NCI-H1092 treated with DMSO at 0.1 percent for 48 hours (cell line): ENCODE measurements around the gene INVS.

ENCODE experiments used
- DNase-seq: peaks from one replicate; lab custom pipeline; 2025; lab: John Stamatoyannopoulos, UW

Gene INVS

GRCh38 chr9:100281676-100282387 lies 182.8 kb downstream of the INVS start:
- DNase-seq, result no peak

- no peak for DNase-seq
Measured at GRCh38 chr9:100282388-100282719, 183.3 kb downstream of the INVS start.

GRCh38 chr9:100284247-100284646 lies 185.2 kb downstream of the INVS start:
- no peak for DNase-seq

- DNase-seq, result no peak
Measured at GRCh38 chr9:100285080-100285479, 186.0 kb downstream of the INVS start.

DNA sequence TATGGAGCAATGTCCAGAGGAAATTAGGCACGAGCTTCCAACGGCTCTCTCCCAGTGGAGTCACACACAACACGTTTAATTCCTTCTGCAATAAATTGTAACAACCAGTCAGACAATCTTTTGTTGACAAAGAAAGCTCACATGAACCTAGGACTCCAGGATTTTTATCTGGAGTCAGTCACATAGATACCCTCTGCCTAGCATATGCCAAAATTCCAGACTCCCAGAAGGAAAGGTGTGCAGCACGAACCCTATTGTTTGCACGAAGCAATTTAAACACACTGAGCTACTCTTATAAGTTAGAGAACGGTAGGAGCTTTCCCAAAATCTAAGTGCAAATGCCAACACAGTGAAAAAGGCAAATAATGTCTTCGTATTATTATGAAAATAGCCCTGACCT lies 186.6 kb downstream of the INVS start:
- DNase-seq, result no peak

GRCh38 chr9:100286257-100286656 lies 187.2 kb downstream of the INVS start:
- DNase-seq, result no peak

GRCh38 chr9:100287186-100287585 lies 188.1 kb downstream of the INVS start:
- DNase-seq, result no peak

- no peak for DNase-seq
Measured at GRCh38 chr9:100290714-100291113, 191.7 kb downstream of the INVS start.

- no peak for DNase-seq
Measured at GRCh38 chr9:100292414-100292813, 193.4 kb downstream of the INVS start.

- DNase-seq, result no peak
Measured at GRCh38 chr9:100294341-100294740, 195.3 kb downstream of the INVS start.

DNA sequence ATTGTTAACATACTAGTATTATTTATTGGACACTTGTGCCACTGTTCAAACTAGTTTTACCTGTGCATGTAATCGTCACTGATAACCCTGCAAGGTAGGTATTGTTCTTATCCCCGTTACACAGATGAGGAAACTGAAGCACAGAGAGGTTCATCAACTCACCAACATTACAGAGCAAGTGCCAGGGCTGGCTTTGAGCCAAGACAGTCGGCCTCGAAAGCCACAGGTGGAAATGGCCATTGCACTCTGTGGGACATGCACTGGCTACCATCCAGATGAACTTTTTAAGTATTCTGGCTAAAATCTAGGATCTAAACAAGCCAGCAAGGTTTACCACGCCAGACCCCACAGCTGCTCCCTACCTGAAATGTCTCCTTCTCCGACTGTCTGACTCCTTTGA lies 195.8 kb downstream of the INVS start:
- DNase-seq, result no peak

- DNase-seq, result no peak
Measured at GRCh38 chr9:100295240-100295639, 196.2 kb downstream of the INVS start.

DNA sequence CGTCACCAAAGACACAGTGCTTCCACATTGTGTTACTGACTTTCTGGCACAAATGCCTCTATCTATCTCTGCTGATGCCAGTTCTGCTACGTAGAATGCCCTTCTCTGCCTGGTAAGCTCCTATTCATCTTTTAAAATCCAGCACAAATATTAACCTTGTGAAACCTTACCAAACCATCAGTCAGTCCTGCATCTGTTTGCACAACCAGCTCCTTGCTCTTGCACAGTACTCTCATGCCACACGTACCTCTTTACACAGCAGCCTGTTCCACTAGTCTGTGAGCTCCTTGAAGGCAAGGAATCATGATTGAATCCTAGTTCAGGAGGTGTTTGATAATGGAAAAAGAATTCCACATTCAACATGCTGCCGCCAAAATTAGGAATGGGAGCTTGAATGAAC lies 197.4 kb downstream of the INVS start:
- DNase-seq, result no peak

DNA sequence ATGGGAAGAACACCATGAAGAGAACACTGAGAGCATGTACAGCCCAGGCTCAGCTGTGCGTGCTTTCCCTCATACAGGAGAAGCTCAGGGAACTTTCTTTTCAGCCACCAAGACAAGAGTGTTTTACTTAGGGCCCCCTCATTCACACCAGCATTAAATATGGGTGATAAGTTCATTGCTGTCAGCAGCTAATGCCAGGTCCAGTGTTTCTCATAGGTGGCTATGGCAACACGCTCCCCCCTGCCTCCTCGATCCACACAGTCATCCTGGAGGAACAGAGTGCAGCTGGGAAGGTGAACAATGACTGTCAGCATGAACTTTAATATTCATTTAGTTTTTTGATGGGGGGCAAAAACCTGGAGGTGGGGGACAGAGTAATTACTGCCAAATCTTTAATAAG lies 199.3 kb downstream of the INVS start:
- DNase-seq, result no peak

- DNase-seq, result no peak
Measured at GRCh38 chr9:100303747-100304146, 204.7 kb downstream of the INVS start.

- no peak for DNase-seq
Measured at GRCh38 chr9:100306283-100306682, 207.2 kb downstream of the INVS start.

DNA sequence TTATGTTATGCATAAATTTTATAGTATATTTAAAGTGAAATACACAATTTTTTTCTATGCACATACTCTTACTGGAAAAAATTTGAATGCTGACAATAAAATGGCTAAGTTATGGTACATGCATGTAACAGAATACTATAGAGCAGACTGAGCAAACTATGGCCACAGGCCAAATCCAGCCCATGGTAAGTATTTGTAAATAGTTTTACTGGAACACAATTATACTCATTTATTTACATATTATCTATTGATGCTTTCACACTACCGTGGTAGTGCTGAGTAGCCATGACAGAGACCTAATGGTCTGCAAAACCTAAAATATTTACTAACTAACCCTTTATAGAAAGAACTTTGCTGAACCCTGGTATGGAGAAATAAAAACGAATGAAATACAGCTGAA lies 208.0 kb downstream of the INVS start:
- no peak for DNase-seq

DNA sequence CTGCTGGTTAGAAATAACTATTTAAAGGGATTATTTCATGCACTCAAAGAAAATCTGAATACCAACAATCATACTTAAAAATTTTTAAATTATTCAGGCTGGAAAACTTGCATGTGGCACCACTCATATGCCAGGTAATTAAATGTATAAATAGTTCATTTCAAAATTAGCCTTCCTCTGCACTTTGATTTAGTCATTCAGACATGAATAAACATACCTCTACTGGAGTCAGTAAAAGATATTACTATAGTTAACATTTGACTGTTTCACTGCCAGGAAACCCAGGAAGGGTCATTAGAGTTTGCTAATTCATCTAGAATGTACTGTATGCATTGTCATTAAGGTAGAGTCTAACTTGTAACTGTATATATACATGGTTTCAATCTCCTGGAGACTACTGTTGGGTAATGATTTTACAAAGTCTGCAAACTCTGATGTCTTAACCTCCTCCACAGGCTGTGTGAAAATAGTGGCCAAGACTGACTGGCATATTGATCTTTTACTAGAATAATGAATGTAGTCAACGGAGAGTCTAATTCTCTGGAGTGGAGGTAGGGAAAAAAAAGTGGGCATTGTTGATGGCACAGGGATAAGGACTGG lies 210.0 kb downstream of the INVS start:
- no peak for DNase-seq

GRCh38 chr9:100309992-100310391 lies 210.9 kb downstream of the INVS start:
- no peak for DNase-seq

- no peak for DNase-seq
Measured at GRCh38 chr9:100315561-100315960, 216.5 kb downstream of the INVS start.

DNA sequence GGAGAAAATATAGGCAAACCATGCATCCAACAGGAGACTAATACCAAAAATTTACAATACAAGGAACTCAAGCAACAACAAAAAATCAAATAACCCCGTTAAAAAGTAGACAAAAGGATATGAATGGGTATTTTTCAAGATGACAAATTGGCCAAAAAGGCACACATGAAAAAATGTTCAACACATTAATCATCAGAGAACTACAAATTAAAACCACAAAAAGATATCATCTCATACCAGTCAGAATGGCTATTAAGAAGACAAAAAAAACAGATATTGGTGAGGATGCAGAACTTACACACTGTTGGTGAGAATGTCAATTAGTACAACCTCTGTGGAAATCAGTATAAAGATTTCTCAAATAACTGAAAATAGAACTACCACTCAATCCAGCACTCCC lies 218.7 kb downstream of the INVS start:
- DNase-seq, result no peak

- DNase-seq, result peak; percentile 18
Measured at GRCh38 chr9:100322954-100323536, 224.0 kb downstream of the INVS start.

DNA sequence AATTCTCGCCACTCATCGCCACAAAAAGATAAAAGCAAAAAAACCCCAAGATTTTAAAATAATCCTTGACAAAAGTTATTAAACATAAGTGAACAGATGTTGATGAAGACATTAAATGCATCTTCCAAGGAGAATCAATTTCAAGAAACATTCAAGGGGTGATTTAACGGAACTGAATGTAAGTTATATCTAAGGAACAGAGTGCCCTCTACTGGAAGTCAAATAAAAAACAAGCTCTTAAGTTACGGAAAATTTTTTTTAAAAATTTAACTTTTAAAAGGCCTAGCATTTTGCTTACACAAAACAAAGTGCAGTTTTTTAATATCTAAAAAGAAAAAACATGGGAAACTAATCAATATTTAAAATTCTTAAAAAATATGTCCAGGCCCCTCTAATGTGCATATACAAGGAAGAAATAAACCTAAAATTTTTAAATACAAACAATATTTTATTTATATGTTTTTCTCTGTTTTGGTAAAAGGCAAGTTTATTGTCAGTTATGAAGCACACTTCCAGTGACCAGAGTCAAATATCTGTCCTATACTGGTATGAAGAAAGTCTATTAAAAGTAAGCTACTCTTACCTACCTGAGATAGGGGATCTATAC lies 225.7 kb downstream of the INVS start:
- DNase-seq, result peak; percentile 38
